Trophoblast cell (in vitro differentiated cells and primary cell): Measurements from ENCODE around the gene PDE4D.

Experiments
- DNase-seq, 2 donors: peaks; one replicate each; pipeline ENCODE4 v3.0.0-alpha.2; 2016
- H2AFZ ChIP-seq: 2 replicates; pipeline ENCODE4 v1.6.1; 2013; ENCODE audit warnings: low read length, moderate library complexity, mild to moderate bottlenecking; ENCODE audit not compliant: insufficient read depth, poor library complexity
- H2AK5ac ChIP-seq: 2 replicates; pipeline ENCODE4 v1.6.1; 2013; ENCODE audit warnings: mild to moderate bottlenecking, low read length
- H2BK120ac ChIP-seq: 2 replicates; pipeline ENCODE4 v1.6.1; 2013; ENCODE audit warnings: low read length, mild to moderate bottlenecking, moderate library complexity; ENCODE audit not compliant: insufficient read depth, poor library complexity
- H2BK12ac ChIP-seq: 2 replicates; pipeline ENCODE4 v1.6.1; 2013; ENCODE audit warnings: mild to moderate bottlenecking, low read length, moderate library complexity
- H2BK5ac ChIP-seq: 2 replicates; pipeline ENCODE4 v1.6.1; 2013; ENCODE audit warnings: low read length, low read depth, moderate library complexity, mild to moderate bottlenecking; ENCODE audit not compliant: poor library complexity
- H3K14ac ChIP-seq: 2 replicates; pipeline ENCODE4 v1.6.1; 2013; ENCODE audit warnings: mild to moderate bottlenecking, low read length
- H3K18ac ChIP-seq: 2 replicates; pipeline ENCODE4 v1.6.1; 2013; ENCODE audit warnings: mild to moderate bottlenecking, low read length
- H3K23ac ChIP-seq: 2 replicates; pipeline ENCODE4 v1.6.1; 2013; ENCODE audit warnings: low read length
- H3K27ac ChIP-seq: 2 replicates; pipeline ENCODE4 v1.5.1; 2013; ENCODE audit warnings: low read depth, mild to moderate bottlenecking, inconsistent platforms, low read length, moderate library complexity
- H3K27me3 ChIP-seq: 2 replicates; pipeline ENCODE4 v1.6.1; 2013; ENCODE audit warnings: inconsistent platforms, mild to moderate bottlenecking, low read length, moderate library complexity; ENCODE audit not compliant: insufficient read depth
- H3K36me3 ChIP-seq, 2 experiments: 1 replicate in 1 of 2; 2 replicates in 1 of 2; pipeline ENCODE4 v1.6.1; 2013; ENCODE audit warnings: low read length in 2 of 2, mild to moderate bottlenecking in 2 of 2, moderate library complexity in 1 of 2; ENCODE audit not compliant: insufficient read depth in 2 of 2, control insufficient read depth in 1 of 2
- H3K4ac ChIP-seq: 2 replicates; pipeline ENCODE4 v1.6.1; 2013; ENCODE audit warnings: low read depth, mild to moderate bottlenecking, low read length, moderate library complexity
- H3K4me1 ChIP-seq, 2 experiments: 1 replicate in 1 of 2; 2 replicates in 1 of 2; pipeline ENCODE4 v1.6.1; 2013; ENCODE audit warnings: low read length in 2 of 2, mild to moderate bottlenecking in 2 of 2, moderate library complexity in 1 of 2; ENCODE audit not compliant: insufficient read depth in 2 of 2, control insufficient read depth in 1 of 2
- H3K4me2 ChIP-seq: 2 replicates; pipeline ENCODE4 v1.6.1; 2013; ENCODE audit warnings: inconsistent platforms, mild to moderate bottlenecking, low read length, moderate library complexity
- H3K4me3 ChIP-seq: 2 replicates; pipeline ENCODE4 v1.5.1; 2013; ENCODE audit warnings: mild to moderate bottlenecking, low read depth, low read length, inconsistent platforms
- H3K79me1 ChIP-seq: one replicate; pipeline ENCODE4 v1.6.1; 2013; ENCODE audit warnings: low read length
- H3K79me2 ChIP-seq: 2 replicates; pipeline ENCODE4 v1.6.1; 2013; ENCODE audit warnings: low read length, mild to moderate bottlenecking; ENCODE audit not compliant: control insufficient read depth, insufficient read depth, poor library complexity
- H3K9ac ChIP-seq: 2 replicates; pipeline ENCODE4 v1.6.1; 2013; ENCODE audit warnings: mild to moderate bottlenecking, low read length
- H3K9me3 ChIP-seq: 2 replicates; pipeline ENCODE4 v1.6.1; 2013; ENCODE audit warnings: low read depth, mild to moderate bottlenecking, control low read depth, inconsistent platforms, low read length; ENCODE audit not compliant: insufficient read depth
- H4K12ac ChIP-seq: 2 replicates; pipeline ENCODE4 v1.6.1; 2013; ENCODE audit warnings: low read depth, mild to moderate bottlenecking, low read length, moderate library complexity
- H4K8ac ChIP-seq: 2 replicates; pipeline ENCODE4 v1.6.1; 2013; ENCODE audit warnings: low read depth, mild to moderate bottlenecking, low read length, moderate library complexity
- H4K91ac ChIP-seq: one replicate; pipeline ENCODE4 v1.6.1; 2013; ENCODE audit warnings: low read depth, mild to moderate bottlenecking, low read length, moderate library complexity
- WGBS: extraction: QIAGEN DNeasy Blood & Tissue Kit; methylation state at CpG from one replicate; pipeline ENCODE4 v1.1.7; 2013; ENCODE audit warnings: missing lambda C conversion rate; ENCODE audit not compliant: insufficient read length, insufficient coverage; ENCODE audit errors: extremely low coverage; 5-methylcytosine and 5-hydroxymethylcytosine counted together

PDE4D gene

GRCh38 chr5:59104400-59105127, 789.0 kb downstream of the PDE4D start:
- Histone ChIP-seq H2BK120ac (peak overlapping the region; percentile 53), H3K4me1 (peaks cover 5% of the 10 kb centered on the region in 2 experiments), H3K23ac (no peak overlapping the region), H3K4me2 (no peak overlapping the region), H3K4me3 (no peak overlapping the region), H3K9ac (no peak overlapping the region), H3K79me1 (peaks cover 5% of the 10 kb centered on the region), H2BK12ac (no peak overlapping the region), H4K8ac (no peak overlapping the region), H3K14ac (no peak overlapping the region), H2BK5ac (peak overlapping the region; percentile 81), H3K9me3 (no peaks in the 10 kb centered on the region), H2AFZ (no peak overlapping the region), H3K79me2 (no peaks in the 10 kb centered on the region), H3K4ac (no peak overlapping the region), H3K27ac (peak overlapping the region; percentile 85), H2AK5ac (no peak overlapping the region), H3K27me3 (no peaks in the 10 kb centered on the region), H3K36me3 (no peaks in the 10 kb centered on the region), H4K12ac (no peak overlapping the region), H3K18ac (no peak overlapping the region), H4K91ac (peak overlapping the region; percentile 53)
- peak; percentile 37 to 76 for DNase-seq
- WGBS: no CpG with 5 or more reads among the region's 9 CpGs

- Histone ChIP-seq H3K23ac (no peak overlapping the region), H4K91ac (no peak overlapping the region), H3K36me3 (no peaks in the 10 kb centered on the region), H3K27me3 (no peaks in the 10 kb centered on the region), H3K9me3 (no peaks in the 10 kb centered on the region), H3K4me3 (no peak overlapping the region), H2BK12ac (no peak overlapping the region), H4K12ac (no peak overlapping the region), H4K8ac (no peak overlapping the region), H3K4ac (no peak overlapping the region), H2BK5ac (peak overlapping the region; percentile 3), H3K79me2 (no peaks in the 10 kb centered on the region), H3K4me2 (no peak overlapping the region), H3K4me1 (peaks cover 5% of the 10 kb centered on the region in 2 experiments), H2AK5ac (no peak overlapping the region), H3K18ac (no peak overlapping the region), H2BK120ac (no peak overlapping the region), H3K14ac (no peak overlapping the region), H2AFZ (no peak overlapping the region), H3K79me1 (peaks cover 7% of the 10 kb centered on the region), H3K9ac (no peak overlapping the region), H3K27ac (peak overlapping the region; percentile 40)
- DNase-seq: no peak
- whole genome bisulfite sequencing: no CpG with 5 or more reads among the region's 3 CpGs
Observed at GRCh38 chr5:59103303-59103702, 790.2 kb downstream of the PDE4D start.

- Histone ChIP-seq H3K4me2 (no peak overlapping the region), H2AFZ (no peak overlapping the region), H3K4ac (no peak overlapping the region), H3K18ac (no peak overlapping the region), H3K4me3 (no peak overlapping the region), H2AK5ac (peak overlapping the region; percentile 37), H3K27me3 (no peaks in the 10 kb centered on the region), H3K14ac (peak overlapping the region; percentile 82), H3K23ac (no peak overlapping the region), H3K4me1 (peaks cover 5% of the 10 kb centered on the region in 2 experiments), H3K9me3 (no peaks in the 10 kb centered on the region), H3K9ac (no peak overlapping the region), H4K91ac (peak overlapping the region; percentile 47), H4K12ac (peak overlapping the region; percentile 30), H3K79me1 (peaks cover 7% of the 10 kb centered on the region), H3K79me2 (no peaks in the 10 kb centered on the region), H2BK5ac (peak overlapping the region; percentile 84), H4K8ac (no peak overlapping the region), H3K36me3 (no peaks in the 10 kb centered on the region), H2BK120ac (peak overlapping the region; percentile 83), H3K27ac (no peak overlapping the region), H2BK12ac (peak overlapping the region; percentile 84)
- WGBS: no CpG with 5 or more reads among the region's 1 CpG
- no peak for DNase-seq
Observed at GRCh38 chr5:59102437-59102836, 791.1 kb downstream of the PDE4D start.

GRCh38 chr5:59100875-59101274, 792.7 kb downstream of the PDE4D start:
- Histone ChIP-seq H3K79me1 (peaks cover 7% of the 10 kb centered on the region), H2BK5ac (peak overlapping the region; percentile 9), H3K79me2 (no peaks in the 10 kb centered on the region), H4K8ac (no peak overlapping the region), H3K9me3 (no peaks in the 10 kb centered on the region), H3K4me1 (peaks cover 2 to 5% of the 10 kb centered on the region in 2 experiments), H3K36me3 (no peaks in the 10 kb centered on the region), H3K18ac (peak overlapping the region; percentile 10), H3K4me2 (no peak overlapping the region), H3K27me3 (no peaks in the 10 kb centered on the region), H3K27ac (no peak overlapping the region), H3K14ac (peak overlapping the region; percentile 7), H2AK5ac (peak overlapping the region; percentile 2), H4K91ac (peak overlapping the region; percentile 43), H2BK120ac (peak overlapping the region; percentile 5), H2AFZ (peak overlapping the region; percentile 3), H3K4me3 (no peak overlapping the region), H2BK12ac (peak overlapping the region; percentile 91), H3K23ac (no peak overlapping the region), H3K9ac (no peak overlapping the region), H3K4ac (no peak overlapping the region), H4K12ac (no peak overlapping the region)
- no peak for DNase-seq
- WGBS: no CpG with 5 or more reads among the region's 5 CpGs
